H9 (cell line): ENCODE measurements around the gene LOXL1. TPM values are rescaled to one million over a fixed set of nuclear protein-coding genes. Genes with fewer than 3 reads are reported as not detected.

Experiments used
- DNase-seq: peaks from one replicate; pipeline ENCODE4 v3.0.0-alpha.2; 2017
- H2AFZ ChIP-seq: one replicate; pipeline ENCODE4 v1.6.1; 2013; ENCODE audit warnings: mild to moderate bottlenecking, low read length, control low read depth, moderate library complexity
- H2AK5ac ChIP-seq: 2 replicates; pipeline ENCODE4 v1.6.1; 2013; ENCODE audit warnings: low read length, control low read depth, mixed read lengths; ENCODE audit not compliant: insufficient read length
- H2BK120ac ChIP-seq: one replicate; pipeline ENCODE4 v1.6.1; 2013; ENCODE audit warnings: low read depth, mild to moderate bottlenecking, low read length, control low read depth, inconsistent platforms; ENCODE audit not compliant: poor library complexity, severe bottlenecking
- H2BK12ac ChIP-seq: 2 replicates; pipeline ENCODE4 v1.6.1; 2013; ENCODE audit warnings: low read length, control low read depth, mixed read lengths, low read depth; ENCODE audit not compliant: insufficient read length
- H2BK15ac ChIP-seq: 2 replicates; pipeline ENCODE4 v1.6.1; 2013; ENCODE audit warnings: low read depth, low read length, control low read depth
- H2BK20ac ChIP-seq: one replicate; pipeline ENCODE4 v1.6.1; 2013; ENCODE audit warnings: low read depth, mild to moderate bottlenecking, low read length, control low read depth, inconsistent platforms; ENCODE audit not compliant: poor library complexity, severe bottlenecking
- H2BK5ac ChIP-seq: 2 replicates; pipeline ENCODE4 v1.6.1; 2013; ENCODE audit warnings: low read length, control low read depth, mixed read lengths; ENCODE audit not compliant: insufficient read length
- H3K14ac ChIP-seq: 2 replicates; pipeline ENCODE4 v1.6.1; 2013; ENCODE audit warnings: low read length, control low read depth; ENCODE audit not compliant: insufficient read depth
- H3K18ac ChIP-seq: 2 replicates; pipeline ENCODE4 v1.6.1; 2013; ENCODE audit warnings: low read depth, mild to moderate bottlenecking, mixed read lengths, low read length, control low read depth; ENCODE audit not compliant: insufficient read length
- H3K23ac ChIP-seq: 2 replicates; pipeline ENCODE4 v1.6.1; 2013; ENCODE audit warnings: low read length, control low read depth, mixed read lengths, low read depth; ENCODE audit not compliant: insufficient read length
- H3K23me2 ChIP-seq: 2 replicates; pipeline ENCODE4 v1.6.1; 2013; ENCODE audit warnings: low read depth, mild to moderate bottlenecking, mixed read lengths, low read length, control low read depth; ENCODE audit not compliant: insufficient read length, poor library complexity, severe bottlenecking
- H3K27ac ChIP-seq: 2 replicates; pipeline ENCODE4 v1.5.1; 2013; ENCODE audit warnings: low read length, control low read depth, mixed read lengths, low read depth; ENCODE audit not compliant: insufficient read length
- H3K27me3 ChIP-seq: 2 replicates; pipeline ENCODE4 v1.6.1; 2013; ENCODE audit warnings: low read length, control low read depth, inconsistent platforms; ENCODE audit not compliant: insufficient read depth
- H3K4ac ChIP-seq: 2 replicates; pipeline ENCODE4 v1.6.1; 2013; ENCODE audit warnings: low read depth, mild to moderate bottlenecking, control low read depth, inconsistent platforms, low read length, moderate library complexity
- H3K4me1 ChIP-seq: 2 replicates; pipeline ENCODE4 v1.6.1; 2013; ENCODE audit warnings: low read length, control low read depth, inconsistent platforms; ENCODE audit not compliant: insufficient read depth
- H3K4me2 ChIP-seq: 2 replicates; pipeline ENCODE4 v1.6.1; 2013; ENCODE audit warnings: low read length, control low read depth, mixed read lengths; ENCODE audit not compliant: insufficient read length, insufficient read depth
- H3K56ac ChIP-seq: 2 replicates; pipeline ENCODE4 v1.6.1; 2013; ENCODE audit warnings: low read depth, mild to moderate bottlenecking, mixed read lengths, low read length, control low read depth; ENCODE audit not compliant: insufficient read length
- H3K79me1 ChIP-seq: 2 replicates; pipeline ENCODE4 v1.6.1; 2013; ENCODE audit warnings: low read depth, mild to moderate bottlenecking, moderate library complexity, low read length, control low read depth, inconsistent platforms; ENCODE audit not compliant: insufficient read depth, poor library complexity, severe bottlenecking
- H3K79me2 ChIP-seq: 2 replicates; pipeline ENCODE4 v1.6.1; 2013; ENCODE audit warnings: low read length, control low read depth, inconsistent platforms; ENCODE audit not compliant: insufficient read depth
- H3K9ac ChIP-seq: 2 replicates; pipeline ENCODE4 v1.6.1; 2013; ENCODE audit warnings: low read length, control low read depth, mixed read lengths; ENCODE audit not compliant: insufficient read length; ENCODE audit errors: extremely low read depth
- H3K9me3 ChIP-seq: one replicate; pipeline ENCODE4 v1.6.1; 2013; ENCODE audit warnings: low read depth, low read length, inconsistent platforms; ENCODE audit not compliant: control insufficient read depth
- H3T11ph ChIP-seq: one replicate; pipeline ENCODE4 v1.6.1; 2013; ENCODE audit warnings: mild to moderate bottlenecking, low read length, control low read depth, inconsistent platforms
- H4K20me1 ChIP-seq: one replicate; pipeline ENCODE4 v1.6.1; 2013; ENCODE audit not compliant: control insufficient read depth, insufficient read length, insufficient read depth
- H4K5ac ChIP-seq: 2 replicates; pipeline ENCODE4 v1.6.1; 2013; ENCODE audit warnings: low read depth, mild to moderate bottlenecking, mixed read lengths, low read length, control low read depth; ENCODE audit not compliant: insufficient read length
- H4K8ac ChIP-seq: replicated peaks from 2 replicates; pipeline ENCODE4 v1.6.1; 2013; ENCODE audit warnings: low read length, control low read depth, mixed read lengths, low read depth; ENCODE audit not compliant: insufficient read length
- H4K91ac ChIP-seq: 2 replicates; pipeline ENCODE4 v1.6.1; 2013; ENCODE audit warnings: low read depth, mild to moderate bottlenecking, moderate library complexity, mixed read lengths, low read length, control low read depth; ENCODE audit not compliant: insufficient read length
- H3K27ac Mint-ChIP-seq, 3 experiments: 2 replicates in 2 of 3; 3 replicates in 1 of 3; pipeline ENCODE4 v1.8.0; 2020 to 2021; ENCODE audit warnings: mixed read lengths in 3 of 3, mild to moderate bottlenecking in 1 of 3, moderate library complexity in 1 of 3
- H3K27me3 Mint-ChIP-seq: 2 replicates; pipeline ENCODE4 v1.8.0; 2021; ENCODE audit warnings: low read depth, mild to moderate bottlenecking, moderate library complexity, mixed read lengths
- H3K36me3 Mint-ChIP-seq, 3 experiments: 2 replicates in 2 of 3; 3 replicates in 1 of 3; pipeline ENCODE4 v1.8.0; 2020 to 2021; ENCODE audit warnings: low read depth in 3 of 3, mixed read lengths in 3 of 3; ENCODE audit not compliant: insufficient read depth in 1 of 3
- H3K4me1 Mint-ChIP-seq, 2 experiments: 2 replicates each; pipeline ENCODE4 v1.8.0; 2020; ENCODE audit warnings: mixed read lengths in 2 of 2
- H3K4me3 Mint-ChIP-seq, 2 experiments: 2 replicates in 1 of 2; 3 replicates in 1 of 2; pipeline ENCODE4 v1.8.0; 2020 to 2021; ENCODE audit warnings: mild to moderate bottlenecking in 2 of 2, mixed read lengths in 2 of 2, moderate library complexity in 1 of 2
- H3K9me3 Mint-ChIP-seq, 2 experiments: 2 replicates in 1 of 2; 3 replicates in 1 of 2; pipeline ENCODE4 v1.8.0; 2020; ENCODE audit warnings: mild to moderate bottlenecking in 2 of 2, mixed read lengths in 2 of 2, moderate library complexity in 1 of 2
- CTCF ChIP-seq: fragments of 200-600 bp; sonication (generic); conservative IDR thresholded peaks from 3 replicates; pipeline ENCODE4 v1.8.0; 2021; ENCODE audit warnings: antibody characterized with exemption, mild to moderate bottlenecking
- WGBS: extraction: QIAGEN DNeasy Blood & Tissue Kit; methylation state at CpG from one replicate; pipeline ENCODE4 v1.1.7; 2013; ENCODE audit warnings: missing lambda C conversion rate, low lambda C conversion rate, mixed read lengths; ENCODE audit not compliant: insufficient read length; ENCODE audit errors: extremely low coverage; 5-methylcytosine and 5-hydroxymethylcytosine counted together
- total RNA-seq: library from RNA; stranded (reverse); gene quantifications from 2 replicates; pipeline ENCODE4 v1.2.1, GENCODE V29; 2021

Gene LOXL1
- total RNA-seq, 1 experiment from 2014 or later: 9.1 TPM

- no peaks in the 10 kb centered on the region for H3K9me3 Mint-ChIP-seq
- H3K4me1 Mint-ChIP-seq: peaks cover 6 to 7% of the 10 kb centered on the region in 2 experiments
- Histone ChIP-seq H3K4me2 (no peak overlapping the region), H3K23me2 (peaks cover 3% of the 10 kb centered on the region), H4K5ac (no peak overlapping the region), H3K79me1 (no peaks in the 10 kb centered on the region), H4K20me1 (no peaks in the 10 kb centered on the region), H3K79me2 (no peaks in the 10 kb centered on the region), H3K4me1 (no peaks in the 10 kb centered on the region), H3K27ac (no peak overlapping the region), H3K9ac (no peak overlapping the region), H2BK12ac (no peak overlapping the region), H4K91ac (no peak overlapping the region), H3K4ac (no peak overlapping the region), H2BK5ac (no peak overlapping the region), H3K27me3 (no peaks in the 10 kb centered on the region), H3T11ph (no peak overlapping the region), H2BK20ac (no peak overlapping the region), H3K56ac (no peak overlapping the region), H2BK15ac (no peak overlapping the region), H2AFZ (no peak overlapping the region), H3K14ac (no peak overlapping the region; the same call in 1 of the 2 replicates), H3K9me3 (no peaks in the 10 kb centered on the region), H3K18ac (no peak overlapping the region), H2BK120ac (no peak overlapping the region), H2AK5ac (no peak overlapping the region), H4K8ac (no peak overlapping the region), H3K23ac (no peak overlapping the region)
- H3K4me3 Mint-ChIP-seq: peak overlapping the region in 1 of 2 experiments; percentile 19; a peak in 1 of 5 replicates
- no CpG with 5 or more reads among the region's 1 CpG for WGBS
- no peak for DNase-seq
- no peak overlapping the region; a peak in 1 of 7 replicates for H3K27ac Mint-ChIP-seq
- no peaks in the 10 kb centered on the region for H3K36me3 Mint-ChIP-seq
- H3K27me3 Mint-ChIP-seq: peaks cover 4% of the 10 kb centered on the region
- TF ChIP-seq CTCF: no peak
Measured at GRCh38 chr15:73986776-73987056, 60.5 kb downstream of the LOXL1 start.
